Esophagus (tissue), 2 donors: ENCODE measurements around the gene TENM4. TPM values are rescaled to one million over a fixed set of nuclear protein-coding genes. Genes with fewer than 3 reads are reported as not detected.

Source experiments
- H3K27ac ChIP-seq, 2 donors: one replicate each; pipeline ENCODE4 v1.5.1; 2013; ENCODE audit warnings: low read depth in 2 of 2, mild to moderate bottlenecking in 2 of 2, inconsistent platforms in 1 of 2, low read length in 1 of 2, moderate library complexity in 1 of 2
- H3K27me3 ChIP-seq, 2 donors: one replicate each; pipeline ENCODE4 v1.6.1; 2013; ENCODE audit warnings: low read length in 2 of 2, control low read depth in 1 of 2, mild to moderate bottlenecking in 1 of 2; ENCODE audit not compliant: insufficient read depth in 2 of 2, control insufficient read depth in 1 of 2
- H3K36me3 ChIP-seq, 2 donors: one replicate each; pipeline ENCODE4 v1.6.1; 2013; ENCODE audit warnings: low read length in 1 of 2; ENCODE audit not compliant: control insufficient read depth in 2 of 2, insufficient read depth in 2 of 2
- H3K4me1 ChIP-seq, 2 donors: one replicate each; pipeline ENCODE4 v1.6.1; 2013; ENCODE audit warnings: low read length in 1 of 2; ENCODE audit not compliant: control insufficient read depth in 2 of 2, insufficient read depth in 2 of 2
- H3K4me3 ChIP-seq, 2 donors: one replicate each; pipeline ENCODE4 v1.5.1; 2013; ENCODE audit warnings: low read length in 2 of 2, mild to moderate bottlenecking in 2 of 2, low read depth in 1 of 2, moderate library complexity in 1 of 2
- H3K9me3 ChIP-seq, 2 donors: one replicate each; pipeline ENCODE4 v1.6.1; 2013; ENCODE audit warnings: mild to moderate bottlenecking in 2 of 2, low read depth in 1 of 2, low read length in 1 of 2, moderate library complexity in 1 of 2; ENCODE audit not compliant: control insufficient read depth in 2 of 2, insufficient read depth in 1 of 2
- WGBS, 2 donors: extraction: QIAGEN DNeasy Blood & Tissue Kit; methylation state at CpG; one replicate each; pipeline ENCODE4 v1.1.7; 2013; 5-methylcytosine and 5-hydroxymethylcytosine counted together
- polyA plus RNA-seq, 2 donors: library from polyadenylated mRNA; stranded (reverse); fragments of 200-250 nt; gene quantifications; one replicate each; pipeline ENCODE4 v1.2.3, GENCODE V29; 2013
- donor health status: healthy with polysubstance abuse.
- donor health status: Bipolar disorder and iron deficiency.

The TENM4 gene
- polyA plus RNA-seq, 2 donors, result 1.3 to 4.1 TPM

- H3K27ac ChIP-seq, result no peak overlapping the region
- no peaks in the 10 kb centered on the region for H3K36me3 ChIP-seq
- WGBS, 2 donors, result 78 to 85% methylated on average over 5 of the region's 5 CpGs
- H3K27me3 ChIP-seq, result no peaks in the 10 kb centered on the region
- H3K9me3 ChIP-seq, result no peaks in the 10 kb centered on the region
- no peak overlapping the region for H3K4me3 ChIP-seq
- peaks cover 0 to 3% of the 10 kb centered on the region in 2 donors for H3K4me1 ChIP-seq
Measured at GRCh38 chr11:78689585-78690153, 751.2 kb downstream of the TENM4 start.

DNA sequence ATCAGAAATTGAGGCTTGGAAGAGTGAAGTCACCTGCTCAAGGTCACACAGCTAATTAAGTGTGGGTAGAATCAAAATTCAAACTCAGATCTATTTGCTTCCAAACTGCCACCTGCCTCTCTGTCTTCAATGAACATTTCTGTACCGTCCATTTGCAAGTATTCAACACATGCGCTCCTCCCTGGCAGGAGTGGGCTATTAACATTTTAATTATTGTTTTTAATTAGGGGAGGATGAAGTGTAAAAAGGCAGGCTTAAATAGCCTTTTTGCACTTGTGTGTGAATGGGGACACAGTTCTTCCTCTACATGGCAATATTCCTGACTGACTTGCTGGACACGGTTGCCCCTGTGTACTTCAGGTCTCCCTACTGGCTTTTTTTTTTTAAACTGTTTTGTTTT, 751.7 kb downstream of the TENM4 start:
- Histone ChIP-seq H3K36me3 (no peaks in the 10 kb centered on the region), H3K9me3 (no peaks in the 10 kb centered on the region), H3K4me3 (no peak overlapping the region), H3K27me3 (no peaks in the 10 kb centered on the region), H3K4me1 (no peaks in the 10 kb centered on the region), H3K27ac (no peak overlapping the region)
- WGBS, 2 donors, result 80 to 82% methylated on average over 3 of the region's 3 CpGs

DNA sequence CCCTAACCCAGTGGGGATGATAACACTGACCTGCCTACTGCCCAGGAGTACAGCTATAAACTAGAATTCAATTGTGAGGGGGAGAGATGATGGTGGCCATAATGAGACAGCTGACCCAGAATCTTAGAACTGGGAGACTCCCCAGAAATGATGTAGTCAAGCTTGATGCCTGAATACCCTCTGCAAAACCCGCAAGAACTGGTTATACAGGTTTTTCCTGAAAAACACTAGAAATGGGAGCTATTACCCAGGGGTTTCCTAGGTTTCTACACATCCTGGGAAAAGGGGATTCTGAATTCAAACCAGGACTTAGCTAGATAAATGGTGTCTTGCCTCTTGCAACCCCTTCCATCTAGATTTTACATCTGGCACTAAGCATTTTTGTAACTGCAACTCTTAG, 752.4 kb downstream of the TENM4 start:
- H3K4me3 ChIP-seq, result no peak overlapping the region
- H3K36me3 ChIP-seq, result no peaks in the 10 kb centered on the region
- H3K27ac ChIP-seq, result no peak overlapping the region
- no peaks in the 10 kb centered on the region for H3K9me3 ChIP-seq
- H3K4me1 ChIP-seq, result no peaks in the 10 kb centered on the region
- no peaks in the 10 kb centered on the region for H3K27me3 ChIP-seq
- 44 to 61% methylated on average over 1 of the region's 1 CpG for WGBS, 2 donors

- Histone ChIP-seq H3K27me3 (no peaks in the 10 kb centered on the region), H3K9me3 (no peaks in the 10 kb centered on the region), H3K27ac (no peak overlapping the region), H3K36me3 (no peaks in the 10 kb centered on the region), H3K4me1 (no peaks in the 10 kb centered on the region), H3K4me3 (no peak overlapping the region)
- WGBS, 2 donors, result 84 to 87% methylated on average over 3 of the region's 3 CpGs
Measured at GRCh38 chr11:78685156-78685555, 755.7 kb downstream of the TENM4 start.

DNA sequence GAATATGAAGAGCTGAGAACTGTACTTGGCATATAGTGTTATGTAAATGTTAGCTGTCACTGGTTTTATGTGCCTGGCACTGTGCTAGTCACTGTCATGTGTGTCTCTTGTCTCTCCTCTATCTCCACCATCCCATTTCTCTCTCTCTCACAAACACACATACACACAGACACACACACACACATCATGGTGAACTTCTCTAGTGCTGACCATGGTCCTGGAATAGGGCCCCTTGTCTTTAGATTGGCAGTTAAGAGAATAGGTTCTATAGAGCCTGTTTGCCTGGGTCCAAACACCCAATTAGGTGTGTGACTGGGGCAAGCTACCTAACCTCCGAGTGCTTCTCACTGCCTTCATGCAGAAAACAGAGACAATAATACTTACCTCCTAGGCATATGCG, 756.5 kb downstream of the TENM4 start:
- H3K4me3 ChIP-seq, result no peak overlapping the region
- H3K27me3 ChIP-seq, result no peaks in the 10 kb centered on the region
- H3K4me1 ChIP-seq, result no peaks in the 10 kb centered on the region
- no peak overlapping the region for H3K27ac ChIP-seq
- H3K36me3 ChIP-seq, result no peaks in the 10 kb centered on the region
- WGBS, 2 donors, result 93 to 97% methylated on average over 2 of the region's 2 CpGs
- no peaks in the 10 kb centered on the region for H3K9me3 ChIP-seq

GRCh38 chr11:78683774-78684173, 757.1 kb downstream of the TENM4 start:
- H3K27me3 ChIP-seq, result no peaks in the 10 kb centered on the region
- no peak overlapping the region for H3K4me3 ChIP-seq
- H3K9me3 ChIP-seq, result no peaks in the 10 kb centered on the region
- H3K4me1 ChIP-seq, result no peaks in the 10 kb centered on the region
- H3K27ac ChIP-seq, result no peak overlapping the region
- no peaks in the 10 kb centered on the region for H3K36me3 ChIP-seq
- WGBS, 2 donors, result 77 to 87% methylated on average over 5 of the region's 5 CpGs

- Histone ChIP-seq H3K4me3 (no peak overlapping the region), H3K9me3 (no peaks in the 10 kb centered on the region), H3K27ac (no peak overlapping the region), H3K27me3 (no peaks in the 10 kb centered on the region), H3K4me1 (no peaks in the 10 kb centered on the region), H3K36me3 (no peaks in the 10 kb centered on the region)
- 93 to 95% methylated on average over 24 of the region's 24 CpGs for WGBS, 2 donors
Measured at GRCh38 chr11:78676026-78676557, 764.7 kb downstream of the TENM4 start.

GRCh38 chr11:78672850-78673620, 767.8 kb downstream of the TENM4 start:
- 80 to 81% methylated on average over 9 of the region's 9 CpGs for WGBS, 2 donors
- H3K9me3 ChIP-seq, result no peaks in the 10 kb centered on the region
- H3K4me3 ChIP-seq, result no peak overlapping the region
- no peaks in the 10 kb centered on the region for H3K4me1 ChIP-seq
- no peaks in the 10 kb centered on the region for H3K27me3 ChIP-seq
- H3K27ac ChIP-seq, result no peak overlapping the region
- peaks cover 0 to 11% of the 10 kb centered on the region in 2 donors for H3K36me3 ChIP-seq

DNA sequence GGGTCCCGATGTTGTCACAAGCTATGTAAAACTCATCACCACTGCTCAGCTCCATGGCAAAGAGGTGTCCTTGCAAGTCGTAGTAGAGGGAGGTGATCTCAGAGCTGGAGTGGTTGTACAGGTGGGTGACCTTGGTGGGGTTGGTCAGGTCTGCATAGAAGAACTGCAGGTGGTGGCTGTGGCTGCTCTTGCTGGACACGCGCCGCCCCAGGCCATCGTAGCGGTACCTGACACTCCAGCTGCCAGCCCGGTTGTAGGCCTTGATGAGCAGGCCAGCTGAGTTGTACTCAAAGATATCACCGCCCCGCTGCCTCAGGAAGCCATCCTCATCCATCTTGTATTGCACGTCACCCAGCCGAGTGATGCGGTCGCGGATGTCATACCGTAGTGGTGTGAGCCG, 771.6 kb downstream of the TENM4 start:
- Histone ChIP-seq H3K27ac (no peak overlapping the region), H3K27me3 (no peaks in the 10 kb centered on the region), H3K4me1 (no peaks in the 10 kb centered on the region), H3K4me3 (no peak overlapping the region), H3K9me3 (no peaks in the 10 kb centered on the region), H3K36me3 (peaks cover 0 to 14% of the 10 kb centered on the region in 2 donors)
- 97% methylated on average over 17 of the region's 17 CpGs for WGBS, 2 donors

GRCh38 chr11:78667461-78667860, 773.4 kb downstream of the TENM4 start:
- Histone ChIP-seq H3K27me3 (no peaks in the 10 kb centered on the region), H3K36me3 (peaks cover 0 to 14% of the 10 kb centered on the region in 2 donors), H3K9me3 (no peaks in the 10 kb centered on the region), H3K4me3 (no peak overlapping the region), H3K4me1 (no peaks in the 10 kb centered on the region), H3K27ac (no peak overlapping the region)
- 80 to 89% methylated on average over 2 of the region's 2 CpGs for WGBS, 2 donors
